Prostate gland (tissue), 2 donors: Measurements from ENCODE around the gene WDR64. TPM values are rescaled to one million over a fixed set of nuclear protein-coding genes. Genes with fewer than 3 reads are reported as not detected.

ENCODE experiments used
- DNase-seq: peaks from one replicate; pipeline ENCODE4 v3.0.0-alpha.2; 2019; ENCODE audit warnings: low spot score
- H3K27ac ChIP-seq, 2 donors: fragments of 200-600 bp; sonication (generic); 2 replicates each; pipeline ENCODE4 v1.5.1; 2017 to 2019
- H3K27me3 ChIP-seq: fragments of 200-600 bp; sonication (generic); replicated peaks from 2 replicates; pipeline ENCODE4 v1.5.1; 2019; ENCODE audit not compliant: insufficient read depth
- H3K36me3 ChIP-seq, 2 donors: fragments of 200-600 bp; sonication (generic); 1 replicate in 1 of 2; 2 replicates in 1 of 2; pipeline versions ENCODE4 v1.5.1 to v1.8.1; 2017 to 2019
- H3K4me1 ChIP-seq: fragments of 200-600 bp; sonication (generic); replicated peaks from 2 replicates; pipeline ENCODE4 v1.5.1; 2019
- H3K4me3 ChIP-seq, 2 donors: fragments of 200-600 bp; sonication (generic); 2 replicates each; pipeline ENCODE4 v1.5.1; 2017 to 2019
- H3K9me3 ChIP-seq: fragments of 200-600 bp; sonication (generic); 2 replicates; pipeline ENCODE4 v1.5.1; 2017
- CTCF ChIP-seq, 4 experiments: fragments of 200-600 bp in 2 of 4; fragments of 450-650 bp in 2 of 4; sonication (generic) in 2 of 4; IDR thresholded peaks; 1 replicate in 3 of 4; 2 replicates in 1 of 4; pipeline ENCODE4 v1.5.1; 2016 to 2019; ENCODE audit warnings: antibody characterized with exemption in 4 of 4, mild to moderate bottlenecking in 2 of 4, moderate library complexity in 2 of 4
- POLR2A ChIP-seq: fragments of 450-650 bp; IDR thresholded peaks from one replicate; pipeline ENCODE4 v1.6.1; 2016; ENCODE audit warnings: antibody characterized with exemption, mild to moderate bottlenecking
- POLR2AphosphoS5 ChIP-seq: sonication (generic); formaldehyde crosslinking; IDR thresholded peaks from one replicate; pipeline ENCODE4 v1.6.1; 2017; ENCODE audit warnings: antibody characterized with exemption
- WGBS: methylation state at CpG from one replicate; pipeline ENCODE4 v1.1.5; 2018; 5-methylcytosine and 5-hydroxymethylcytosine counted together
- intact Hi-C: fragments of 100-400 bp; cut with DNase I; formaldehyde crosslinking; loops from one replicate; pipeline ENCODE4 v1.14.2; 2022
- total RNA-seq, 2 donors: library from RNA; depleted of rRNA; stranded (reverse); fragments of >200 nt; gene quantifications; one replicate each; pipeline ENCODE4 v1.1.0, GENCODE V29; 2016

The WDR64 gene
- total RNA-seq, 2 donors from 2014 or later: 0.91 TPM; not detected in 1

DNA sequence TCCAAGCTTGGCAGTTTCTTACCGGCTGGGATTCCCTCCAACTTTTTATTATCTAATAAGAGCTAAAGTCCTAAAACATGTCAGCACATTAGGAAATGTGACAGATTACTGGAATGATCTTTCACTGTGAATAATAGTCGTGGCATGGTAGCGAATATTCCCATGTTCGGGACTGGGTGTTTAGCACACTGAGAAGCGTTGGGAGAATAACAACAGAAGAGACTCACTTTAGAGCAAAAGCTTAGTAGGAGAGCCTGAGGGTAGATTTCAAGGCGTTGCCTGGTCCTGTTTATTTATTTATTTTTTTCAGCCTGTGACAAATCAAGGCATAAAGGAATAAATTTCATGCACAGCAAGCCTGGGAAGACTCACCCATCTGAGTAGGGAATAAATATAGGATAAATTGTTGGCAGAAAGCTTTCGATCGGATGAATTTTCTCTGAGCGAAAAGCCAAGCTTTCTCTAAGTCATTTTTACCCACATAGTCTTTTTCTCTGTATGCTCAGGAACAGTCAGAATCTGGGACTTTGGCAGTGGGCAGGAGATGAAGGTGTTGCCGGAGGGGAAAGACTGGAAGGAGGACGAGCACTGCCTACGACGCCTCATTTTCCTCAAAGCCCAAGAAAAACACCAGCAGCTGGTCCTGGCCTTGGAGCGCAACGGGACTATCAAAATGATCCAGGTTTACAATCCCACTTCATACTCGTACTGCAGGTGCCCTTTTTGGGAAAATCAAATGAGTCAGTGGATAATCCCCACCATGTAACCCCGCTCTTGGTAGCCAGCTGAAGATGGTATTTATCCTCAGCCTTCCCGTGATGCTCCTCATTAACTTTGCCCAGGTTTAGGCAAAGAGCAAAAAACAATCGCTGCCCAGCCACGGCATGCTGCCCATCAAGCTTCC, 97.2 kb downstream of the WDR64 start:
- no peaks in the 10 kb centered on the region for H3K27me3 ChIP-seq
- no peaks in the 10 kb centered on the region for H3K4me1 ChIP-seq
- no peak for DNase-seq

DNA sequence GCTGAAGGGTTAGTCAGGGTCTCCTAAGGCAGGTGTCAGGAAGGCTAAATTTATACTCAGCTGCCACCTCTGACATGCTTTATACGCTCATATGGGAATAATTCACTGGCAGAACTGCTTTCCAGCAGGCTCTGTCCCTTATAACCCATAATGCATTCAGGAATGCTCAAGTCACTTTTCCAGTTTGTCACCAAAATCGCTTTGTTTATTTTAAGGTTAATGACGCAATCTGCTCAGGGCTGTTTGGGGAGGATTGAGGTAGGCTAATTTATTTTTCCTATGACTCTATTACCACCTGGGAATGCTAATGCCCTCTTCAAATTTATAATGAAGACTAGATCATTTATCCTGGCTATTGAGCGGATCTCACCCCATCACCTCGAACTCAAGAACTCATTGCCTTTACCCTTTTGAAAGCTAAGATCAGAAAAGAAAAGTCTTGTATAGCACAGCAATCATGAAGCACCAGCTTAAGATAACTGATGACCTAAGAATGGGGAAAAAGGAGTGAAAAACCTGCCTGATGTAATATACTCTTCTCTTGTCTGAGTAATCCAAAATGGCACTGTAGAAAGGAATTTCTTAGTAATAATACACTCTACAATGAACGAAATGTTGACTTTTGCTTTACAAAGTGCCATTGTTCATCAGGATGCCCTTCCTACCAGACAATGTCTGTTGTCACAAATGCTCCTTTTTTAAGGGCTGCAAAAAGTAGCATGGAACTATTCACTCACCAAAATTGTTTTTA, 98.0 kb downstream of the WDR64 start:
- no peak overlapping the region for H3K27ac ChIP-seq
- no peaks in the 10 kb centered on the region for H3K9me3 ChIP-seq
- H3K4me1 ChIP-seq: no peaks in the 10 kb centered on the region
- H3K4me3 ChIP-seq: no peak overlapping the region
- no peak for DNase-seq
- no peaks in the 10 kb centered on the region for H3K36me3 ChIP-seq
- TF ChIP-seq CTCF (IDR thresholded peaks at IDR 0.05) (no peak), POLR2A (no peak), POLR2AphosphoS5 (no peak)
- H3K27me3 ChIP-seq: no peaks in the 10 kb centered on the region
- WGBS: 57% methylated on average over 6 of the region's 6 CpGs
- intact Hi-C loops: no loop called here

More for the DNA sequence above, 97.2 kb downstream of the WDR64 start:
- no peaks in the 10 kb centered on the region for H3K36me3 ChIP-seq
- WGBS: 45% methylated on average over 20 of the region's 20 CpGs
- no peak overlapping the region for H3K27ac ChIP-seq
- no peak overlapping the region for H3K4me3 ChIP-seq
- intact Hi-C loops: no loop called here
- no peaks in the 10 kb centered on the region for H3K9me3 ChIP-seq
- TF ChIP-seq POLR2A (no peak), CTCF (IDR thresholded peaks at IDR 0.05) (no peak), POLR2AphosphoS5 (no peak)

DNA sequence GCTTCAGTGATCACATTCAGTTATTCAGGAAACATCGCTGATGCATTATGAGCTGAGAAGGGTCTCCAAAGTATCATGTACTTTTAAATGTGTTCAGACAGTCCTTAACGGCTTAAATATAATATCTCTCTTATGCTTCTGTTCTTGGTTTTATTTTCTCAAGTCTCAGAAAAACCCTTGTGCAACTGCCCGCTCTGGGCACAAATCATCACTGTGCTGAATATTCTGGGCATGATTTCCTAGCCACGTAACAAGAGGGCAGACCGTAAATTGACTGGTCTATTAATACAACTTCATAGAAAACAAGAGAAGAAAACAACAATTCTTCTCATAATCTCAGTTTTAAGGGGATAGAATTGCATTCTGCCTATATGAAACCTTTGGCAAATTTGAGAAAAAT, 99.4 kb downstream of the WDR64 start:
- no peak for DNase-seq
- WGBS: 85% methylated on average over 5 of the region's 5 CpGs

GRCh38 chr1:241762713-241763339, 110.7 kb downstream of the WDR64 start:
- no peak for DNase-seq
- H3K36me3 ChIP-seq: no peaks in the 10 kb centered on the region
- H3K4me3 ChIP-seq: no peak overlapping the region
- 82% methylated on average over 3 of the region's 3 CpGs for WGBS
- intact Hi-C loops: no loop called here
- H3K27me3 ChIP-seq: no peaks in the 10 kb centered on the region
- no peaks in the 10 kb centered on the region for H3K9me3 ChIP-seq
- H3K4me1 ChIP-seq: no peaks in the 10 kb centered on the region
- H3K27ac ChIP-seq: no peak overlapping the region
- TF ChIP-seq POLR2A (no peak), POLR2AphosphoS5 (no peak), CTCF (IDR thresholded peaks at IDR 0.05) (no peak)

More for the DNA sequence above, 99.4 kb downstream of the WDR64 start:
- no peak for TF ChIP-seq POLR2AphosphoS5
- no peak for TF ChIP-seq CTCF (IDR thresholded peaks at IDR 0.05)
- TF ChIP-seq POLR2A: no peak
- no peak overlapping the region for H3K4me3 ChIP-seq
- H3K9me3 ChIP-seq: no peaks in the 10 kb centered on the region
- H3K27me3 ChIP-seq: no peaks in the 10 kb centered on the region
- no peak overlapping the region for H3K27ac ChIP-seq
- H3K4me1 ChIP-seq: no peaks in the 10 kb centered on the region
- no peaks in the 10 kb centered on the region for H3K36me3 ChIP-seq
- intact Hi-C loops: no loop called here
